Ovary (tissue), 9 donors: Measurements from ENCODE around the gene CCDC51. TPM values are rescaled to one million over a fixed set of nuclear protein-coding genes. Genes with fewer than 3 reads are reported as not detected.

Experiments used
- DNase-seq, 5 donors: peaks; one replicate each; pipeline ENCODE4 v3.0.0-alpha.2; 2019 to 2020
- H3K27ac ChIP-seq, 2 donors: fragments of 200-600 bp; one replicate each; pipeline versions ENCODE4 v1.5.1 to v1.8.0; 2019 to 2022
- H3K27me3 ChIP-seq: fragments of 200-600 bp; one replicate; pipeline ENCODE4 v1.8.0; 2022
- H3K36me3 ChIP-seq: fragments of 200-600 bp; sonication (generic); one replicate; pipeline ENCODE4 v1.5.1; 2019
- H3K4me1 ChIP-seq: one replicate; pipeline ENCODE4 v1.8.1; 2013; ENCODE audit warnings: mild to moderate bottlenecking, moderate library complexity; ENCODE audit not compliant: insufficient read depth
- H3K4me3 ChIP-seq: fragments of 200-600 bp; sonication (generic); one replicate; pipeline ENCODE4 v1.5.1; 2017
- H3K9me3 ChIP-seq, 2 donors: fragments of 200-600 bp in 1 of 2; sonication (generic) in 1 of 2; one replicate each; pipeline versions ENCODE4 v1.5.1 to v1.8.1; 2013 to 2019; ENCODE audit warnings: mild to moderate bottlenecking in 1 of 2, moderate library complexity in 1 of 2
- CTCF ChIP-seq, 3 donors: fragments of 450-650 bp in 2 of 3; fragments of 200-600 bp in 1 of 3; IDR thresholded peaks; one replicate each; pipeline versions ENCODE4 v1.5.1 to v1.8.0; 2016 to 2022; ENCODE audit warnings: antibody characterized with exemption in 3 of 3, mild to moderate bottlenecking in 1 of 3
- EP300 ChIP-seq: sonication (generic); formaldehyde crosslinking; IDR thresholded peaks from one replicate; pipeline ENCODE4 v1.6.1; 2017; ENCODE audit warnings: antibody characterized with exemption
- POLR2A ChIP-seq: fragments of 450-650 bp; IDR thresholded peaks from one replicate; pipeline ENCODE4 v1.6.1; 2017; ENCODE audit warnings: antibody characterized with exemption, mild to moderate bottlenecking, moderate library complexity
- WGBS, 3 donors: extraction: QIAGEN DNeasy Blood & Tissue Kit in 1 of 3; methylation state at CpG; one replicate each; pipeline versions ENCODE4 v1.1.5 to v1.1.7; 2013 to 2017; 5-methylcytosine and 5-hydroxymethylcytosine counted together
- intact Hi-C, 4 donors: fragments of 100-400 bp; cut with DNase I; formaldehyde crosslinking; loops; one replicate each; pipeline versions ENCODE4 v1.11.0 to v1.15.1; 2022 to 2023
- polyA plus RNA-seq, 2 donors: library from polyadenylated mRNA; stranded (reverse); fragments of 200-250 nt in 1 of 2; fragments of 350-450 nt in 1 of 2; fragmentation: Illumina TruSeq in 1 of 2; extraction: RNeasy Lipid Tissue Mini Kit (QIAGEN cat#74804) in 1 of 2; gene quantifications; one replicate each; pipeline ENCODE4 v1.2.3, GENCODE V29; 2013 to 2014
- total RNA-seq, 7 donors: library from RNA; depleted of rRNA in 2 of 7; stranded (reverse); fragments of >200 nt in 2 of 7; fragmentation: NEBNext Ultra II Directional in 3 of 7; extraction: Animal tissue kit (Norgen Biotek cat#: 25700) in 3 of 7; gene quantifications; one replicate each; pipeline versions ENCODE4 v1.1.0 to v1.2.4, GENCODE V29; 2016 to 2023
- donor health status: DM: no; HTN: no; CAD: no; lungs with moderate emphysema.
- donor health status: DM: no; HTN: no; CAD: no.
- donor health status: Bipolar disorder and iron deficiency.
- donor health status: DM: yes; HTN: yes; CAD: no.
- donor health status: DM: no; HTN: no; CAD: no.
- donor health status: DM: yes; HTN: yes; CAD: no.

Gene CCDC51
- total and polyA plus RNA-seq, 9 donors = 6.3 to 9.9 (median 7.7) TPM

GRCh38 chr3:48408823-48409281, 31.1 kb downstream of the CCDC51 start:
- Histone ChIP-seq H3K4me3 (no peak overlapping the region), H3K36me3 (no peaks in the 10 kb centered on the region), H3K9me3 (no peaks in the 10 kb centered on the region), H3K27me3 (no peaks in the 10 kb centered on the region), H3K4me1 (no peaks in the 10 kb centered on the region), H3K27ac (no peak overlapping the region)
- no peak for TF ChIP-seq POLR2A
- no peak for TF ChIP-seq CTCF (IDR thresholded peaks at IDR 0.05)
- no peak for TF ChIP-seq EP300
- 70 to 85% (median 81%) methylated on average over 4 of the region's 4 CpGs for WGBS, 3 donors
- intact Hi-C loops = no loop called here
- peak in 2 of 5 donors; percentile 13 to 15 for DNase-seq

GRCh38 chr3:48407542-48408099, 32.3 kb downstream of the CCDC51 start:
- 83 to 91% (median 85%) methylated on average over 8 of the region's 8 CpGs for WGBS, 3 donors
- no peaks in the 10 kb centered on the region for H3K9me3 ChIP-seq
- TF ChIP-seq POLR2A (no peak), EP300 (no peak), CTCF (IDR thresholded peaks at IDR 0.05) (no peak)
- intact Hi-C loops = no loop called here
- no peak overlapping the region for H3K4me3 ChIP-seq
- no peak overlapping the region for H3K27ac ChIP-seq
- H3K27me3 ChIP-seq = no peaks in the 10 kb centered on the region
- no peak for DNase-seq
- H3K36me3 ChIP-seq = no peaks in the 10 kb centered on the region
- H3K4me1 ChIP-seq = no peaks in the 10 kb centered on the region

GRCh38 chr3:48406443-48407431, 33.2 kb downstream of the CCDC51 start:
- 85 to 89% (median 87%) methylated on average over 18 of the region's 18 CpGs for WGBS, 3 donors
- no peak overlapping the region for H3K27ac ChIP-seq
- H3K36me3 ChIP-seq = no peaks in the 10 kb centered on the region
- DNase-seq = peak in 1 of 5 donors; percentile 15
- TF ChIP-seq CTCF (IDR thresholded peaks at IDR 0.05) = no peak
- no peak for TF ChIP-seq EP300
- TF ChIP-seq POLR2A = no peak
- H3K4me3 ChIP-seq = no peak overlapping the region
- H3K9me3 ChIP-seq = no peaks in the 10 kb centered on the region
- H3K4me1 ChIP-seq = no peaks in the 10 kb centered on the region
- intact Hi-C loops = no loop called here
- no peaks in the 10 kb centered on the region for H3K27me3 ChIP-seq

- no peak overlapping the region for H3K27ac ChIP-seq
- no peak for TF ChIP-seq POLR2A
- TF ChIP-seq EP300 = no peak
- no peak for TF ChIP-seq CTCF (IDR thresholded peaks at IDR 0.05)
- no peak overlapping the region for H3K4me3 ChIP-seq
- no peak for DNase-seq
- H3K9me3 ChIP-seq = no peaks in the 10 kb centered on the region
- H3K27me3 ChIP-seq = no peaks in the 10 kb centered on the region
- 76 to 86% (median 79%) methylated on average over 1 of the region's 1 CpG for WGBS, 3 donors
- peaks cover 2% of the 10 kb centered on the region for H3K4me1 ChIP-seq
- intact Hi-C loops = no loop called here
- H3K36me3 ChIP-seq = no peaks in the 10 kb centered on the region
Measured at GRCh38 chr3:48405971-48406370, 33.9 kb downstream of the CCDC51 start.
